Activated CD4-positive, alpha-beta T cell treated with anti-CD3 and anti-CD28 coated beads, Interleukin-2, amount 10 ng/mL, durations not matched to agents 7 days and 5 days (primary cell): ENCODE results near the gene NLGN3. TPM values are rescaled to one million over a fixed set of nuclear protein-coding genes. Genes with fewer than 3 reads are reported as not detected.

Experiments
- CTCF ChIA-PET: fragments of 350-600 bp; sonication (Branson Sonifier 250); formaldehyde crosslinking; loops from one replicate; lab custom pipeline; 2021; ENCODE audit warnings: antibody characterized with exemption; lab: Charles Lee
- POLR2A ChIA-PET: fragments of 350-600 bp; sonication (Branson Sonifier 250); formaldehyde crosslinking; loops from one replicate; lab custom pipeline; 2021; ENCODE audit warnings: antibody characterized with exemption; lab: Charles Lee
- DNase-seq: peaks from one replicate; pipeline ENCODE4 v3.0.0-alpha.2; 2020
- H3K27ac Mint-ChIP-seq: one replicate; pipeline ENCODE4 v1.8.0; 2021; ENCODE audit warnings: mild to moderate bottlenecking, moderate library complexity, mixed read lengths
- H3K27me3 Mint-ChIP-seq: one replicate; pipeline ENCODE4 v1.8.0; 2021; ENCODE audit warnings: mixed read lengths
- H3K36me3 Mint-ChIP-seq: one replicate; pipeline ENCODE4 v1.8.0; 2021; ENCODE audit warnings: low read depth, mixed read lengths
- H3K4me1 Mint-ChIP-seq: one replicate; pipeline ENCODE4 v1.8.0; 2021; ENCODE audit warnings: mixed read lengths
- H3K4me3 Mint-ChIP-seq: one replicate; pipeline ENCODE4 v1.8.0; 2021; ENCODE audit warnings: mild to moderate bottlenecking, moderate library complexity, mixed read lengths
- H3K9me3 Mint-ChIP-seq: one replicate; pipeline ENCODE4 v1.8.0; 2021; ENCODE audit warnings: mixed read lengths
- total RNA-seq, 2 experiments: library from RNA; stranded (reverse); gene quantifications; one replicate each; pipeline ENCODE4 v1.2.3, GENCODE V29; 2021

NLGN3 gene
- total RNA-seq, 2 experiments from 2014 or later = 0.98 to 1.6 TPM

- ChIA-PET CTCF (no interaction called here), POLR2A (no interaction called here)
- H3K4me3 Mint-ChIP-seq = no peak overlapping the region
- H3K27ac Mint-ChIP-seq = no peak overlapping the region
- peaks cover 27% of the 10 kb centered on the region for H3K4me1 Mint-ChIP-seq
- no peak for DNase-seq
- no peaks in the 10 kb centered on the region for H3K27me3 Mint-ChIP-seq
- no peaks in the 10 kb centered on the region for H3K9me3 Mint-ChIP-seq
- H3K36me3 Mint-ChIP-seq = no peaks in the 10 kb centered on the region
These were observed 54.8 kb downstream of the NLGN3 start for GRCh38 chrX:71199252-71200008.

- no peaks in the 10 kb centered on the region for H3K4me1 Mint-ChIP-seq
- CTCF ChIA-PET = interaction anchor here (0.8 kb wide), 1 partner anchor 31 kb away, joined by 4 read pairs; no protein-coding TSS in a partner anchor
- no peaks in the 10 kb centered on the region for H3K9me3 Mint-ChIP-seq
- POLR2A ChIA-PET = no interaction called here
- no peak for DNase-seq
- H3K27me3 Mint-ChIP-seq = peaks cover 6% of the 10 kb centered on the region
- H3K27ac Mint-ChIP-seq = no peak overlapping the region
- no peaks in the 10 kb centered on the region for H3K36me3 Mint-ChIP-seq
- H3K4me3 Mint-ChIP-seq = no peak overlapping the region
These were observed 66.2 kb downstream of the NLGN3 start for GRCh38 chrX:71210816-71211215.

DNA sequence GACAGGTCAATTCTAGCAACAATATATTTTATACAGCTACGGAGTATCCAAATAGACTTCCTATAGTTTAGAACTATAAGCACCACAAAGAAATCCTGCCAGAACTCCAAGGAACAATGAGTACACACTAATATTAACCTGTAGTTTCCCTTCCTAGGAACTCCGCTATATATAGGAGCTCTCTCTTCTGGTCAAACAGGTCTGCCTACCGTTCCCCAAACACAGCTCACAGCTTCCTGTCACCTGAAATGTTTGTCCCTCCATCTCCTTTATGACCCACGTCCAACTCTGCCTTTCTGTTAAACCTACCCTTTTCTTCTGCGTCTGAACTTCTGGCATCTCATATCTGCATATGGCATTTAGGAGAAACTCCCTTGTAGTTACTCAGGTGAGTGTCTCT, 67.9 kb downstream of the NLGN3 start:
- H3K4me1 Mint-ChIP-seq = peaks cover 6% of the 10 kb centered on the region
- DNase-seq = no peak
- H3K27me3 Mint-ChIP-seq = peaks cover 6% of the 10 kb centered on the region
- no peaks in the 10 kb centered on the region for H3K9me3 Mint-ChIP-seq
- ChIA-PET CTCF (interaction anchor here (1.5 kb wide), 1 partner anchor 15 kb away, joined by 4 read pairs; no protein-coding TSS in a partner anchor), POLR2A (no interaction called here)
- H3K36me3 Mint-ChIP-seq = no peaks in the 10 kb centered on the region
- no peak overlapping the region for H3K27ac Mint-ChIP-seq
- no peak overlapping the region for H3K4me3 Mint-ChIP-seq

DNA sequence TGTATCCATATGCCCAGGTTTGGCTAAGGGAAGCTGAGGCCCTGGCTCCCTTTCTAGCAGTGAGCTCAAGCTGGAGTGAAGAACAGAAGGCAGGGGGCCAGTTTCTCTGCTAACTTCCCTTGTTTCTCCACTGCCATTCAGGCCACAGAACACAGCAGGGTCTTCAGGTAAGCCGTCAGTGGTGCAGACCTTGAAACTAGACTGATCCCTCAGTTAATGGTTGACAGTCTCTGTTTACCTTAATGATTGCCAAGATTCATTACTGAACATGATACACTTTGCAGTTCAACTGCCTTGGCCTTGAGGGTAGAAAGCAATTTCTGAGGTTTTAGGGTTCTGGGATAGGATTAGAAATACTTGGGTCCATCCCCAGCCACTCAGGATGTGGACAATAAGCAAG, 69.5 kb downstream of the NLGN3 start:
- CTCF ChIA-PET = interaction anchor here (1.2 kb wide), 1 partner anchor 9 kb away, joined by 4 read pairs; the partner anchor contains the start of gene GJB1
- Mint-ChIP-seq H3K4me1 (peaks cover 6% of the 10 kb centered on the region), H3K27ac (no peak overlapping the region), H3K27me3 (peaks cover 6% of the 10 kb centered on the region), H3K36me3 (no peaks in the 10 kb centered on the region), H3K9me3 (no peaks in the 10 kb centered on the region), H3K4me3 (no peak overlapping the region)
- no peak for DNase-seq
- POLR2A ChIA-PET = no interaction called here

- DNase-seq = no peak
- H3K27ac Mint-ChIP-seq = no peak overlapping the region
- ChIA-PET CTCF (interaction anchor here (1.2 kb wide), 1 partner anchor 9 kb away, joined by 4 read pairs; the partner anchor contains the start of gene GJB1), POLR2A (no interaction called here)
- H3K4me3 Mint-ChIP-seq = no peak overlapping the region
- peaks cover 6% of the 10 kb centered on the region for H3K4me1 Mint-ChIP-seq
- no peaks in the 10 kb centered on the region for H3K9me3 Mint-ChIP-seq
- no peaks in the 10 kb centered on the region for H3K36me3 Mint-ChIP-seq
- H3K27me3 Mint-ChIP-seq = peaks cover 6% of the 10 kb centered on the region
These were observed 70.1 kb downstream of the NLGN3 start for GRCh38 chrX:71214604-71215337.

GRCh38 chrX:71215338-71215912, 70.8 kb downstream of the NLGN3 start:
- no peak for DNase-seq
- H3K36me3 Mint-ChIP-seq = no peaks in the 10 kb centered on the region
- no peak overlapping the region for H3K27ac Mint-ChIP-seq
- H3K27me3 Mint-ChIP-seq = peaks cover 5% of the 10 kb centered on the region
- peaks cover 6% of the 10 kb centered on the region for H3K4me1 Mint-ChIP-seq
- ChIA-PET CTCF (no interaction called here), POLR2A (no interaction called here)
- H3K4me3 Mint-ChIP-seq = no peak overlapping the region
- H3K9me3 Mint-ChIP-seq = no peaks in the 10 kb centered on the region

DNA sequence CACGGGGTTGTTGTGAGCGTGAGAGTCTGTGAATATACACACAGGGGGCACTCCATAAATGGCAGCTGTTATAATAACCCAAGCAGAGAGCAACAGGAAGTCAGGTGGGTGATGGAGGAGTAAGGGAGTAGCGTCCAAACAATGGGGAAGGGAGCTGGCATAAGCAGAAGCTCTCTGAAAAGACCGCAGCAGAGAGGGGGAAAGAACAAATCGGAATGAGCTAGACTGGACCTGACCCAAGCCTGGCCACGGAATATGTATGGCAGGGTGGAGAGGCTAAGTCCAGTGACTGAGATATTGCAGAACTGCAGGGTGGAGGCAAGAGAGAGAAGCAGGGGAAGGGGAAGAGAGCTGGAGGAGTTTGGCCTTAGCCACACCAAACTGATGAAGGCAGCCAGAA, 71.8 kb downstream of the NLGN3 start:
- CTCF ChIA-PET = no interaction called here
- Mint-ChIP-seq H3K4me1 (peaks cover 6% of the 10 kb centered on the region), H3K4me3 (no peak overlapping the region), H3K27ac (no peak overlapping the region), H3K36me3 (no peaks in the 10 kb centered on the region), H3K9me3 (no peaks in the 10 kb centered on the region), H3K27me3 (peaks cover 5% of the 10 kb centered on the region)
- POLR2A ChIA-PET = no interaction called here
- no peak for DNase-seq

- POLR2A ChIA-PET = no interaction called here
- no peak overlapping the region for H3K4me3 Mint-ChIP-seq
- H3K4me1 Mint-ChIP-seq = peaks cover 6% of the 10 kb centered on the region
- CTCF ChIA-PET = interaction anchor here (1.0 kb wide), 1 partner anchor 16 kb away, joined by 3 read pairs; no protein-coding TSS in a partner anchor
- no peak for DNase-seq
- H3K36me3 Mint-ChIP-seq = no peaks in the 10 kb centered on the region
- H3K27ac Mint-ChIP-seq = no peak overlapping the region
- H3K27me3 Mint-ChIP-seq = peaks cover 5% of the 10 kb centered on the region
- no peaks in the 10 kb centered on the region for H3K9me3 Mint-ChIP-seq
These were observed 72.7 kb downstream of the NLGN3 start for GRCh38 chrX:71217298-71217697.

Other genes with a start within 250 kb of the NLGN3 start
- gene TEX11, start 236.1 kb upstream of the NLGN3 start, total RNA-seq = not detected
- gene SLC7A3, start 213.7 kb upstream of the NLGN3 start, total RNA-seq = not detected
- gene SNX12, start 76.5 kb upstream of the NLGN3 start, total RNA-seq = 10 to 100 TPM; 41.8 to 49.0 TPM
- 10 to 100 TPM; 13.5 to 14.3 TPM for gene FOXO4, start 49.0 kb upstream of the NLGN3 start, total RNA-seq
- gene CXorf65, start 38.1 kb upstream of the NLGN3 start, total RNA-seq = 10 to 100 TPM; 25.3 to 25.5 TPM
- gene IL2RG, start 33.3 kb upstream of the NLGN3 start, total RNA-seq = 100 to 1,000 TPM; 447 to 523 TPM
- 10 to 100 TPM; 56.6 to 64.7 TPM for gene MED12, start 26.2 kb upstream of the NLGN3 start, total RNA-seq
- gene GJB1, start 78.4 kb downstream of the NLGN3 start, total RNA-seq = not detected
- 10 to 100 TPM; 27.4 to 28.0 TPM for gene ZMYM3, start 109.3 kb downstream of the NLGN3 start, total RNA-seq
- gene NONO, start 138.8 kb downstream of the NLGN3 start, total RNA-seq = 100 to 1,000 TPM; 481 to 680 TPM
- 1 to 10 TPM; 4.4 to 4.7 TPM for gene ITGB1BP2, start 156.9 kb downstream of the NLGN3 start, total RNA-seq
- gene TAF1, start 221.5 kb downstream of the NLGN3 start, total RNA-seq = 10 to 100 TPM; 44.4 to 48.9 TPM